Mesenchymal stem cell (in vitro differentiated cells and primary cell): ENCODE results near the gene TBC1D30.

Experiments used
- DNase-seq: peaks from one replicate; pipeline ENCODE4 v3.0.0-alpha.2; 2013
- H2AFZ ChIP-seq: one replicate; pipeline ENCODE4 v1.6.1; 2013; ENCODE audit warnings: low read depth, mild to moderate bottlenecking, control low read depth, inconsistent platforms, low read length, moderate library complexity
- H2AK5ac ChIP-seq: 2 replicates; pipeline ENCODE4 v1.6.1; 2013; ENCODE audit warnings: low read length, moderate library complexity, mild to moderate bottlenecking, inconsistent platforms; ENCODE audit not compliant: severe bottlenecking
- H2BK120ac ChIP-seq: one replicate; pipeline ENCODE4 v1.6.1; 2013; ENCODE audit warnings: low read depth, mild to moderate bottlenecking, inconsistent platforms, low read length, moderate library complexity
- H2BK12ac ChIP-seq, 2 experiments: one replicate each; pipeline ENCODE4 v1.6.1; 2013; ENCODE audit warnings: inconsistent platforms in 2 of 2, low read length in 2 of 2, mild to moderate bottlenecking in 2 of 2, moderate library complexity in 2 of 2, control low read depth in 1 of 2
- H2BK15ac ChIP-seq: one replicate; pipeline ENCODE4 v1.6.1; 2013; ENCODE audit warnings: mild to moderate bottlenecking, low read depth, inconsistent platforms; ENCODE audit not compliant: poor library complexity, severe bottlenecking
- H2BK5ac ChIP-seq: 2 replicates; pipeline ENCODE4 v1.6.1; 2013; ENCODE audit warnings: low read depth, mild to moderate bottlenecking, low read length, control low read depth, inconsistent platforms; ENCODE audit not compliant: poor library complexity, severe bottlenecking
- H3K14ac ChIP-seq, 2 experiments: one replicate each; pipeline ENCODE4 v1.6.1; 2013; ENCODE audit warnings: inconsistent platforms in 2 of 2, low read length in 2 of 2, control low read depth in 1 of 2, mild to moderate bottlenecking in 1 of 2, moderate library complexity in 1 of 2
- H3K18ac ChIP-seq, 2 experiments: one replicate each; pipeline ENCODE4 v1.6.1; 2013; ENCODE audit warnings: inconsistent platforms in 2 of 2, low read length in 2 of 2, control low read depth in 1 of 2, low read depth in 1 of 2, mild to moderate bottlenecking in 1 of 2
- H3K23ac ChIP-seq, 2 experiments: one replicate each; pipeline ENCODE4 v1.6.1; 2013; ENCODE audit warnings: inconsistent platforms in 2 of 2, low read length in 2 of 2, mild to moderate bottlenecking in 2 of 2, moderate library complexity in 2 of 2, control low read depth in 1 of 2
- H3K27ac ChIP-seq: 2 replicates; pipeline ENCODE4 v1.5.1; 2013; ENCODE audit warnings: mild to moderate bottlenecking, moderate library complexity, low read length, control low read depth, inconsistent platforms; ENCODE audit not compliant: poor library complexity, severe bottlenecking
- H3K27me3 ChIP-seq, 2 experiments: 2 replicates each; pipeline versions ENCODE4 v1.6.1 to v1.7.0; 2013; ENCODE audit warnings: low read length in 2 of 2, mild to moderate bottlenecking in 2 of 2, moderate library complexity in 2 of 2, control low read depth in 1 of 2, inconsistent platforms in 1 of 2; ENCODE audit not compliant: control insufficient read depth in 1 of 2, insufficient read depth in 1 of 2
- H3K36me3 ChIP-seq, 2 experiments: 2 replicates each; pipeline versions ENCODE4 v1.6.1 to v1.7.0; 2013; ENCODE audit warnings: low read length in 2 of 2, control low read depth in 1 of 2, inconsistent platforms in 1 of 2, low read depth in 1 of 2, mild to moderate bottlenecking in 1 of 2; ENCODE audit not compliant: insufficient read depth in 2 of 2, control insufficient read depth in 1 of 2
- H3K4ac ChIP-seq, 2 experiments: one replicate each; pipeline ENCODE4 v1.6.1; 2013; ENCODE audit warnings: inconsistent platforms in 2 of 2, low read length in 2 of 2, mild to moderate bottlenecking in 2 of 2, moderate library complexity in 2 of 2, control low read depth in 1 of 2, low read depth in 1 of 2
- H3K4me1 ChIP-seq: 2 replicates; pipeline ENCODE4 v1.6.1; 2013; ENCODE audit warnings: low read depth, low read length, control low read depth; ENCODE audit not compliant: control insufficient read depth, insufficient read depth
- H3K4me2 ChIP-seq: 2 replicates; pipeline ENCODE4 v1.6.1; 2013; ENCODE audit warnings: low read length, mild to moderate bottlenecking, inconsistent platforms; ENCODE audit not compliant: poor library complexity, severe bottlenecking
- H3K4me3 ChIP-seq, 2 experiments: 2 replicates each; pipeline versions ENCODE4 v1.5.1 to v1.7.0; 2013; ENCODE audit warnings: low read length in 2 of 2, mild to moderate bottlenecking in 2 of 2, control low read depth in 1 of 2, low read depth in 1 of 2; ENCODE audit not compliant: insufficient read depth in 1 of 2
- H3K79me1 ChIP-seq: replicated peaks from 2 replicates; pipeline ENCODE4 v1.6.1; 2013; ENCODE audit warnings: mild to moderate bottlenecking, control low read depth, low read length, inconsistent platforms; ENCODE audit not compliant: poor library complexity, severe bottlenecking
- H3K9ac ChIP-seq: 2 replicates; pipeline ENCODE4 v1.7.0; 2013; ENCODE audit warnings: mild to moderate bottlenecking, low read length, moderate library complexity
- H3K9me3 ChIP-seq: 2 replicates; pipeline ENCODE4 v1.7.0; 2013; ENCODE audit warnings: mild to moderate bottlenecking, low read length; ENCODE audit not compliant: control insufficient read depth
- H4K8ac ChIP-seq: one replicate; pipeline ENCODE4 v1.6.1; 2013; ENCODE audit warnings: inconsistent platforms, mild to moderate bottlenecking, low read length, moderate library complexity
- H4K91ac ChIP-seq: one replicate; pipeline ENCODE4 v1.6.1; 2013; ENCODE audit warnings: mild to moderate bottlenecking, low read length, inconsistent platforms
- WGBS: methylation state at CpG from one replicate; pipeline ENCODE4 v1.1.7; 2013; ENCODE audit warnings: mixed read lengths; 5-methylcytosine and 5-hydroxymethylcytosine counted together

The TBC1D30 gene

DNA sequence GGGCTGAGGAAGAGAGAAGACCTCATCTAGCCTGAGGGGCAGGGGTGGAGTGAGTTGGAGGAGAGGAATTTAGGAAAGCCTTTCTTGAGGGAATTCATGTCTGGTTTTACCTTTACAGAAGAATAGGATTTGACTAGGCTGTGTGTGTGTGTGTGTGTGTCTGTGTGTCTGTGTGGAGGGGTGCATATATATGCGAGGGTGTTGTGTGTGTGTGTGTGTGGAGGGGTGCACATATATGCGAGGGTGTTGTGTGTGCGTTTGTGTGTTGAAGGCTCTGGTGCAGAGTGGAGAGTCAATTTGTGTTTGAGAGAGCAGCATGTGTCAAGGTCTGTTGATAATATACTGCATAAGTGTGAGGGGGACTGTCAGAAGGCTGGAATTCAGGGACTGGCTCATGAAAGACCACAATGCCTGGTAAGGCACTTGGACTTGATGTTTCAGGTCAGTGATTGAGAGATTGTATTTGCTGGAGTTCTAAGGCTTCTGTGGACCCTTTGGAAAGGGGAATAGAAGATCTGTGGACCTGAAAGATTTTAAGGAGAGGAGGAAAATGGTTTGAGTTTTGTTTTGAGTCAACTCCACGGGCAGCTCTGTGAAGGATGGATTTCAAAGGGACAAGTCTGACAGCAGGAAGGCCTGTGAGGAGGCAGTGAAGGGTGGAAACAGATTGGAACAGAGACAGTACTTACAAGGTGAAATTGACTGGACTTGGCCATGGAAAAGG lies 34.6 kb downstream of the TBC1D30 start:
- no peak overlapping the region for H2BK5ac ChIP-seq
- no peaks in the 10 kb centered on the region for H3K4me1 ChIP-seq
- H2BK120ac ChIP-seq: no peak overlapping the region
- no peak overlapping the region for H2BK12ac ChIP-seq
- no peak overlapping the region for H3K4me3 ChIP-seq
- no peak overlapping the region for H3K9ac ChIP-seq
- no peak overlapping the region for H3K23ac ChIP-seq
- H4K8ac ChIP-seq: peak overlapping the region; percentile 39
- no peaks in the 10 kb centered on the region for H3K79me1 ChIP-seq
- no peaks in the 10 kb centered on the region for H3K36me3 ChIP-seq
- H4K91ac ChIP-seq: no peak overlapping the region
- DNase-seq: no peak
- H3K27me3 ChIP-seq: peaks cover 40 to 52% of the 10 kb centered on the region in 2 experiments
- H2BK15ac ChIP-seq: no peak overlapping the region
- no peak overlapping the region for H3K4me2 ChIP-seq
- no peaks in the 10 kb centered on the region for H3K9me3 ChIP-seq
- no peak overlapping the region for H2AK5ac ChIP-seq
- H3K14ac ChIP-seq: no peak overlapping the region
- H3K18ac ChIP-seq: no peak overlapping the region
- 87% methylated on average over 4 of the region's 4 CpGs for WGBS
- no peak overlapping the region for H3K4ac ChIP-seq
- no peak overlapping the region for H3K27ac ChIP-seq
- no peak overlapping the region for H2AFZ ChIP-seq

DNA sequence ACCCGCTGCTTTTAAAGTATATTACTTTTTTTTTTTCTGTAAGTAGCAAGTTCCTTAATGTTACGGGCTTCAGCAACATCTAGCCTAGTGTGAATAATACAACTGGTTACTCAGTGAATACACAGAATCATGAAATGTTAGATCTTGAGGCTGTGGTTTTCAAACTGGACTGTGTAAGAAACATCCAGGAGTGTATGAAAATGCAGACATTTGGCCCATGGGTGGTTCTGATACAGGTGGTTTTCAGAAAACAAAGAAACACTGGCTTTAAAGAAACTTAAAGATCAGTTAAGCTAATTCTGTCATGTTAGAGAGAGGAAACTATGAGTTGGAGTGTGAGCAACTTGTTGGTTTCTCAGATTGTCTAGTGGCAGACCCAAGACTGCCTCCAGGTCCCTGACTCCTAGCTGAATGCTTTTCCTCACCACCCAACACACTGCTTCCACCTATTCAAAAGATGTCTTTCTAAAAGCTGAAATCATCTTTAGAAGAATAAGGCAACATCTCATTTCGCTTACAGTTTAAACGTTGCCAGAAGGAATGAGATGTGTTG lies 36.1 kb downstream of the TBC1D30 start:
- no peaks in the 10 kb centered on the region for H3K79me1 ChIP-seq
- H3K27me3 ChIP-seq: peaks cover 46 to 58% of the 10 kb centered on the region in 2 experiments
- H3K9me3 ChIP-seq: no peaks in the 10 kb centered on the region
- no peak overlapping the region for H3K9ac ChIP-seq
- no peak overlapping the region for H2BK15ac ChIP-seq
- H2BK120ac ChIP-seq: no peak overlapping the region
- H3K14ac ChIP-seq: no peak overlapping the region
- H4K8ac ChIP-seq: no peak overlapping the region
- DNase-seq: no peak
- no peak overlapping the region for H2AK5ac ChIP-seq
- 90% methylated on average over 4 of the region's 4 CpGs for WGBS
- H3K4me2 ChIP-seq: no peak overlapping the region
- H2BK5ac ChIP-seq: no peak overlapping the region
- no peak overlapping the region for H2AFZ ChIP-seq
- no peak overlapping the region for H3K4me3 ChIP-seq
- no peak overlapping the region for H3K27ac ChIP-seq
- no peak overlapping the region for H3K18ac ChIP-seq
- H2BK12ac ChIP-seq: no peak overlapping the region
- H3K36me3 ChIP-seq: no peaks in the 10 kb centered on the region
- H3K23ac ChIP-seq: no peak overlapping the region
- H3K4me1 ChIP-seq: no peaks in the 10 kb centered on the region
- no peak overlapping the region for H3K4ac ChIP-seq
- no peak overlapping the region for H4K91ac ChIP-seq

DNA sequence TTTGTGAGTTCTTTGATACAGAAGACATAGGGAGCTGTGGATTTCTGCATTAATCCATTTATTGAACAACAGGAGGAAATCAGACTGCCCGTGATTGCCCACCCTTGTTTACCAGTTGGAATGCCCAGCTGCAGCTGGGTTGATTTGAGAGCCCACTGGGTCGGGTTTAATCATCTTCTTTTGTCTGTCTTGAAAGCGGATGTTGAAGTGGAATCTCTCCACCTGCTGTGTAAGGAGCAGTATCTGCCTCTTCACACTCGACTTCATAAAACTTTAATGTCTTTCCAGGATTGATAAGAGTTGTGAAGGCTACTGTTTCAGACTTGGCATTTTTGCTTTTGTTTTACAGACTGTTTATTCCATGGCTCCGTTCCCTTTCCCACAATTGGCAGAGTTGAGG lies 39.9 kb downstream of the TBC1D30 start:
- Histone ChIP-seq H3K9ac (no peak overlapping the region), H3K14ac (no peak overlapping the region), H2BK12ac (no peak overlapping the region), H4K91ac (no peak overlapping the region), H3K36me3 (no peaks in the 10 kb centered on the region), H2BK120ac (no peak overlapping the region), H4K8ac (no peak overlapping the region), H2AFZ (no peak overlapping the region), H3K4me2 (no peak overlapping the region), H2AK5ac (no peak overlapping the region), H2BK15ac (no peak overlapping the region), H3K9me3 (no peaks in the 10 kb centered on the region), H3K4me3 (no peak overlapping the region), H3K27me3 (peaks cover 54 to 56% of the 10 kb centered on the region in 2 experiments), H3K23ac (no peak overlapping the region), H2BK5ac (no peak overlapping the region), H3K18ac (no peak overlapping the region), H3K4me1 (no peaks in the 10 kb centered on the region), H3K79me1 (no peaks in the 10 kb centered on the region), H3K4ac (no peak overlapping the region), H3K27ac (no peak overlapping the region)
- DNase-seq: no peak
- 34% methylated on average over 2 of the region's 5 CpGs for WGBS

DNA sequence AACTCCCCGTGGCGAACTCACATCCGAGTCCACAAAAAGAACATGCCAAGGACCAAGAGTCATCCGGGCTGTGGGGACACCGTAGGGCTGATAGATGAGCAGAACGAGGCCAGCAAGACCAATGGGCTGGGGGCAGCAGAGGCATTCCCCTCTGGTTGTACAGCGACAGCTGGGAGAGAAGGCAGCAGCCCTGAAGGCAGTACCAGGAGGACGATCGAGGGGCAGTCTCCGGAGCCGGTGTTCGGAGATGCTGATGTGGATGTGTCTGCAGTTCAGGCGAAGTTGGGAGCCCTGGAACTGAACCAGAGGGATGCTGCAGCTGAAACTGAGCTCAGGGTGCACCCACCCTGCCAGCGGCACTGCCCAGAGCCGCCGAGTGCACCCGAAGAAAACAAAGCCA lies 50.7 kb downstream of the TBC1D30 start:
- Histone ChIP-seq H3K4me2 (no peak overlapping the region), H3K4me3 (no peak overlapping the region), H2AK5ac (no peak overlapping the region), H4K91ac (no peak overlapping the region), H3K4me1 (no peaks in the 10 kb centered on the region), H2BK120ac (no peak overlapping the region), H2AFZ (no peak overlapping the region), H2BK12ac (no peak overlapping the region), H3K9me3 (no peaks in the 10 kb centered on the region), H3K14ac (peak overlapping the region in 1 of 2 experiments; percentile 92), H3K4ac (no peak overlapping the region), H3K36me3 (no peaks in the 10 kb centered on the region), H4K8ac (no peak overlapping the region), H3K23ac (no peak overlapping the region), H3K79me1 (no peaks in the 10 kb centered on the region), H3K27ac (no peak overlapping the region), H3K9ac (no peak overlapping the region), H3K18ac (no peak overlapping the region), H3K27me3 (peaks cover 11 to 34% of the 10 kb centered on the region in 2 experiments), H2BK5ac (no peak overlapping the region), H2BK15ac (no peak overlapping the region)
- no peak for DNase-seq
- 88% methylated on average over 17 of the region's 17 CpGs for WGBS
